Pancreas (tissue), 10 donors: Measurements from ENCODE around the gene AKAP12. TPM values are rescaled to one million over a fixed set of nuclear protein-coding genes. Genes with fewer than 3 reads are reported as not detected.

ENCODE experiments used
- ATAC-seq, 4 donors: fragments of 200-7000 bp; cut with Tn5 transposase; one replicate each; pipeline versions ENCODE4 v1.8.0 to v1.9.1; 2020; ENCODE audit warnings: mild to moderate bottlenecking in 4 of 4, moderate library complexity in 4 of 4
- DNase-seq, 6 donors: peaks; one replicate each; pipeline ENCODE4 v3.0.0-alpha.2; 2020
- FAIRE-seq: peaks from 2 replicates; lab custom pipeline; 2012; peaks lifted over from hg19 to GRCh38; lab: Jason Lieb, UNC
- H3K27ac ChIP-seq, 4 donors: fragments of 200-600 bp; sonication (generic); 1 replicate in 3 of 4; 2 replicates in 1 of 4; pipeline versions ENCODE4 v1.5.0 to v1.8.0; 2020
- H3K27me3 ChIP-seq, 4 donors: fragments of 200-600 bp; one replicate each; pipeline ENCODE4 v1.8.0; 2021
- H3K36me3 ChIP-seq, 3 donors: fragments of 200-600 bp; sonication (generic) in 1 of 3; one replicate each; pipeline versions ENCODE4 v1.5.0 to v1.8.0; 2020 to 2021
- H3K4me1 ChIP-seq, 3 donors: fragments of 200-600 bp; one replicate each; pipeline ENCODE4 v1.8.0; 2021
- H3K4me3 ChIP-seq, 4 donors: fragments of 200-600 bp; sonication (generic) in 2 of 4; one replicate each; pipeline versions ENCODE4 v1.5.0 to v1.8.0; 2020 to 2021
- H3K9me3 ChIP-seq, 4 donors: fragments of 200-600 bp; one replicate each; pipeline ENCODE4 v1.8.0; 2021
- WGBS, 2 donors: extraction: QIAGEN DNeasy Blood & Tissue Kit; methylation state at CpG; one replicate each; pipeline ENCODE4 v1.1.7; 2013; 5-methylcytosine and 5-hydroxymethylcytosine counted together
- intact Hi-C, 3 donors: fragments of 100-400 bp; cut with DNase I; formaldehyde crosslinking; loops; one replicate each; pipeline versions ENCODE4 v1.11.1 to v1.14.2; 2022
- polyA plus RNA-seq, 2 donors: library from polyadenylated mRNA; stranded (reverse); fragments of 200-250 nt; gene quantifications; one replicate each; pipeline ENCODE4 v1.2.3, GENCODE V29; 2013
- total RNA-seq, 6 donors: library from RNA; stranded (reverse); fragmentation: NEBNext Ultra II Directional in 4 of 6; extraction: Animal tissue kit (Norgen Biotek cat#: 25700) in 4 of 6; gene quantifications; one replicate each; pipeline versions ENCODE4 v1.2.1 to v1.2.4, GENCODE V29; 2021 to 2023
- TF ChIP-seq, protein P1 (sequence below), 4 donors: fragments of 200-600 bp; sonication (generic) in 3 of 4; IDR thresholded peaks; one replicate each; pipeline versions ENCODE4 v1.5.0 to v1.8.0; 2021; ENCODE audit warnings: antibody characterized with exemption in 4 of 4
- donor health status: healthy with polysubstance abuse.
- donor health status: DM: no; HTN: no; CAD: no; lungs with moderate emphysema.
- donor health status: DM: no; HTN: no; CAD: no.
- donor health status: control.
- donor health status: control.
- donor health status: Bipolar disorder and iron deficiency.
- donor health status: DM: yes; HTN: yes; CAD: no.
- donor health status: DM: no; HTN: no; CAD: no.
- donor health status: DM: no; HTN: no; CAD: no.
- donor health status: DM: yes; HTN: yes; CAD: no.

Gene AKAP12
- total and polyA plus RNA-seq, 8 donors, result 2.4 to 13.2 (median 3.8) TPM

DNA sequence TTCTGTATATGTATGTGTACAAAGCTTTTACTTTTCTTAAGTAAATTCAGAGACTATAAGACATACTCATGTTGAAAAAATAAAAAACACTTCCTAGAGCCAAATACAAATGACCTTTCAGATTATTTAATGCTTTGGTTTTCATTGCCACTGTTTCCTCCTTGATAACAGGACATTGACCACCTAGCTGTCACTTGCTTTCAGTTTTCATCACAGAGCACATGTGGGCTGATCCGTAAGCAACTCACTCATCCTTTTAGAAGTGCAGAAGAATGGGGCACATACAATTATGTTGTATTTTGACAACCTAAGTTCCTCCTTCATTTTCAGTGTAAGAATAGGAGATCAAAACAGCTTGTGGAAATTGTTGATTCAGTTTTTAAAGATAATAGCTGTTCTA, 145.4 kb downstream of the AKAP12 start:
- H3K27ac ChIP-seq, result no peak overlapping the region
- no peak overlapping the region for H3K4me3 ChIP-seq
- 82 to 85% methylated on average over 1 of the region's 1 CpG for WGBS, 2 donors
- ATAC-seq (no peak), FAIRE-seq (no peak), DNase-seq (no peak)
- peaks cover 4 to 13% (median 8%) of the 10 kb centered on the region in 3 donors for H3K4me1 ChIP-seq
- no peaks in the 10 kb centered on the region for H3K36me3 ChIP-seq
- TF ChIP-seq, protein P1, sequence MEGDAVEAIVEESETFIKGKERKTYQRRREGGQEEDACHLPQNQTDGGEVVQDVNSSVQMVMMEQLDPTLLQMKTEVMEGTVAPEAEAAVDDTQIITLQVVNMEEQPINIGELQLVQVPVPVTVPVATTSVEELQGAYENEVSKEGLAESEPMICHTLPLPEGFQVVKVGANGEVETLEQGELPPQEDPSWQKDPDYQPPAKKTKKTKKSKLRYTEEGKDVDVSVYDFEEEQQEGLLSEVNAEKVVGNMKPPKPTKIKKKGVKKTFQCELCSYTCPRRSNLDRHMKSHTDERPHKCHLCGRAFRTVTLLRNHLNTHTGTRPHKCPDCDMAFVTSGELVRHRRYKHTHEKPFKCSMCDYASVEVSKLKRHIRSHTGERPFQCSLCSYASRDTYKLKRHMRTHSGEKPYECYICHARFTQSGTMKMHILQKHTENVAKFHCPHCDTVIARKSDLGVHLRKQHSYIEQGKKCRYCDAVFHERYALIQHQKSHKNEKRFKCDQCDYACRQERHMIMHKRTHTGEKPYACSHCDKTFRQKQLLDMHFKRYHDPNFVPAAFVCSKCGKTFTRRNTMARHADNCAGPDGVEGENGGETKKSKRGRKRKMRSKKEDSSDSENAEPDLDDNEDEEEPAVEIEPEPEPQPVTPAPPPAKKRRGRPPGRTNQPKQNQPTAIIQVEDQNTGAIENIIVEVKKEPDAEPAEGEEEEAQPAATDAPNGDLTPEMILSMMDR (IDR thresholded peaks at IDR 0.05), result no peak
- H3K9me3 ChIP-seq, result no peaks in the 10 kb centered on the region
- intact Hi-C loops, result no loop called here
- H3K27me3 ChIP-seq, result no peaks in the 10 kb centered on the region

DNA sequence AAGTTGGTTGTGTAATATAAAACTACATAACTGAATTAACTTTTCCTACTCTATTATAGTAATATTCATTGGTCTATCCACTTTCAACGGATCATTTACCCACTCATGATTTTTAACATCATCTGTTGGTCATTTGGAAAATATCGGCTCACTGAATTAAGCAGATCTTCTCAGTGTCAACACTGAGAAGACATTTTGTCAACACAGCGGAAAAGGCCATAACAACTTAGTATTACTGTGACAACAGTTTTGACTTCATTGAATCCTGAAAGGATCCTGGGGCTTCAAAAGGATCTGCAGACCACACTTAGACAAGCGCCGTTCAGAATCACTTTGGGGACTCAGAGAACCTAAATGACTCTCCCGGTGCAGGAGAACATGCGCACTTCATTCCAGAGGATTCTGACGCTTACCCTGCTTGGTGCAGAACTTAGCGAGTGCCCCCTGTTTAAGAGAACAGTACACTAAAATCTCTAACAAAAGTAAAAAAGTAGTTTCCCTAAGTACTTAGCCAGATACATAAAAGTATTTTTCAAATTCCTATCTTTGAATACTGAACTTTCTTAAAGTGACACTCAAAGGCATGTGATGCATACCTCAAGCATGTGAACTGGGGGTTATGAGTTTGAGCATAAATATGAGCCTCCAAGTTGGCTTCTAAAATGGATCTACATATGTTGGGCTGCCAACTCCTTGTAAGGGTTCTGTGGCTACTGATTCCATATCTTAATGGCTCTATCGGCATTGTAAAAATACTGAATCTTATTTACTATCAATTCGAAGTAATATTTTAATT, 147.6 kb downstream of the AKAP12 start:
- intact Hi-C loops, result no loop called here
- Histone ChIP-seq H3K27ac (no peak overlapping the region), H3K36me3 (no peaks in the 10 kb centered on the region), H3K9me3 (no peaks in the 10 kb centered on the region), H3K4me1 (peaks cover 8 to 15% (median 12%) of the 10 kb centered on the region in 3 donors), H3K4me3 (no peak overlapping the region), H3K27me3 (no peaks in the 10 kb centered on the region)
- ATAC-seq (no peak), FAIRE-seq (no peak), DNase-seq (no peak)
- TF ChIP-seq, protein P1 (IDR thresholded peaks at IDR 0.05), result no peak
- 84 to 90% methylated on average over 11 of the region's 11 CpGs for WGBS, 2 donors

DNA sequence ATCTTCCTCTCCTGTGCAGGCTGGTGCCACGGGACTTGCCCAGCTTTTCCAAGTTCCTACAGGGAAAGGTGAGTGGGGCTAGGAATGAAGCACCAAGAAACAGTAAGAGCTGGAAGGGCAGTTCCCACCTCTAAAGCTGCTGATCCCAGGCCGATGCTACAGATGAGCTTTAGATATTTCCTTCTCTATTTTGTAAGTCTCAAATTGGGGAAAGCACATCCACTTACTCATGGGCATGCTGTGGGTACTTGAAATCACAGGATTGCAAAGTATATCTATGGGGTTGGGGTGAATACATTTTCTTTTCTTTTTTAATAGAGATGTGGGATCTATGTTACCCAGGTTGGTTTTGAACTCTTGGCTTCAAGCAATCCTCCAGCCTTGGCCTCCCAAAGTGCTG, 148.5 kb downstream of the AKAP12 start:
- peaks cover 16 to 23% (median 20%) of the 10 kb centered on the region in 3 donors for H3K4me1 ChIP-seq
- H3K4me3 ChIP-seq, result no peak overlapping the region
- H3K27me3 ChIP-seq, result no peaks in the 10 kb centered on the region
- FAIRE-seq (no peak), ATAC-seq (no peak), DNase-seq (no peak)
- H3K36me3 ChIP-seq, result no peaks in the 10 kb centered on the region
- TF ChIP-seq, protein P1 (IDR thresholded peaks at IDR 0.05), result no peak
- intact Hi-C loops, result no loop called here
- H3K9me3 ChIP-seq, result no peaks in the 10 kb centered on the region
- H3K27ac ChIP-seq, result peak overlapping the region in 1 of 4 donors; percentile 99
- WGBS, 2 donors, result 89 to 92% methylated on average over 2 of the region's 2 CpGs

DNA sequence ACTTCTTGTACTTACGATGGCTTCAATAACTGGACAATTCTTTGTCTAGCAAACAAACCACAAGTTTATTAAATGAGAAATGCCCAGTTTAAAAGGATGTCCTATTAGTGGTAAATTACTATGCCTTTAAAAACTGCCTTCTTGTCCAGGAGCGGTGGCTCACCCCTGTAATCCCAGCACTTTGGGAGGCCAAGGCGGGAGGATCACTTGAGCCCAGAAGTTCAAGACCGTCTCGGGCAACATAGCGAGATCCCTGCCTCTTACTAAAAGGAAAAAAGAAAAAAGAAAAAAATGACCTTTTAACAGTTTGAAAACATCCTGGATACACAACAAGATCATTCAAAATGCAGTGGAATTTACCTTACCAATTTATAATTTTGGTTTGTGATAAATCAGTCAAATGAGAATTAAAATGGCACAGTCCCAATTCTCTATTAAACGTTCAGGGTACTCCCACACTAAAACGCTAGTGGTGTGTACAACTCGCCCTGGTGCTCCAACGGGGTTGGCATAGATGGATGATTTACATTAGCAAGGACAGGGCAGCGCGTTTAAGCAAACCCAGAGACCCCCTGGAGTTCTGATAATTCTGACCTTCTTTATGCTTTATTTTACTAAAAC, 149.3 kb downstream of the AKAP12 start:
- WGBS, 2 donors, result 19 to 27% methylated on average over 12 of the region's 12 CpGs
- Histone ChIP-seq H3K4me3 (peak overlapping the region; percentile 80 to 99 (median 93)), H3K9me3 (no peaks in the 10 kb centered on the region), H3K27me3 (no peaks in the 10 kb centered on the region), H3K27ac (peak overlapping the region; percentile 98 to 99 (median 98)), H3K36me3 (no peaks in the 10 kb centered on the region), H3K4me1 (peaks cover 16 to 27% (median 24%) of the 10 kb centered on the region in 3 donors)
- TF ChIP-seq, protein P1 (IDR thresholded peaks at IDR 0.05), result no peak
- DNase-seq (peak in 1 of 6 donors; percentile 30), FAIRE-seq (no peak), ATAC-seq (no peak)
- intact Hi-C loops, result no loop called here
